Mucosa of rectum (tissue), 2 donors: ENCODE data around the gene ERG.

ENCODE experiments used
- H3K27ac ChIP-seq, 2 donors: one replicate each; pipeline ENCODE4 v1.7.0; 2013; ENCODE audit warnings: inconsistent platforms in 2 of 2, low read depth in 2 of 2, low read length in 2 of 2
- H3K27me3 ChIP-seq, 2 donors: one replicate each; pipeline ENCODE4 v1.7.0; 2013; ENCODE audit warnings: low read length in 2 of 2; ENCODE audit not compliant: control insufficient read depth in 2 of 2, insufficient read depth in 2 of 2
- H3K36me3 ChIP-seq, 2 donors: one replicate each; pipeline ENCODE4 v1.7.0; 2013; ENCODE audit warnings: low read length in 2 of 2; ENCODE audit not compliant: control insufficient read depth in 2 of 2, insufficient read depth in 2 of 2
- H3K4me1 ChIP-seq, 2 donors: one replicate each; pipeline ENCODE4 v1.7.0; 2013; ENCODE audit warnings: low read length in 2 of 2, mild to moderate bottlenecking in 1 of 2; ENCODE audit not compliant: control insufficient read depth in 2 of 2, insufficient read depth in 2 of 2
- H3K4me3 ChIP-seq, 2 donors: one replicate each; pipeline ENCODE4 v1.7.0; 2013; ENCODE audit warnings: low read length in 2 of 2
- H3K9ac ChIP-seq, 2 donors: one replicate each; pipeline ENCODE4 v1.7.0; 2013; ENCODE audit warnings: low read length in 2 of 2, low read depth in 1 of 2, mild to moderate bottlenecking in 1 of 2
- H3K9me3 ChIP-seq, 2 donors: one replicate each; pipeline ENCODE4 v1.7.0; 2013; ENCODE audit warnings: low read length in 2 of 2; ENCODE audit not compliant: control insufficient read depth in 2 of 2
- donor health status: healthy.
- donor health status: Normal muscosa, but diverticular disease.

ERG gene

DNA sequence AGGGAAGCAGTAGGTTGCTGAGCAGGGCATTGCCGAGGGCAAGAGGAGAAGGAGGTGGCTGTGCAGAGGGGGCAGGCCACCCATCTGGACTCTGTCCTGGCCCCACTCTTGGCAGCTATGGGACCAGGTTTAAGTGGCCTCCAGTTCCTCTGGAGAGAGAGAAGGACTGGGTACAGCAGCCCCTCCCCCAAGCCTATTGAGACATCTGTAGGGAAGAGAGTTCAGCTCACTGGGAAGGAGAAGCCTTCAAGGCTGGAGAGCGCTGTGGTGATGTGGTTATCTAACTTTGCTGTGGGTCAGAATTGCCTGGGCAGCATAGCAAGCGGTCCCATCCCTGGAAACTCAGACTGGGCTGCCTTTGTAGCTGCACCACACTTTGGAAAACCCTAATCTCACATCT is 147.6 kb downstream of the ERG start:
- peaks cover 0 to 2% of the 10 kb centered on the region in 2 donors for H3K4me1 ChIP-seq
- no peaks in the 10 kb centered on the region for H3K9me3 ChIP-seq
- H3K9ac ChIP-seq, result no peak overlapping the region
- H3K27me3 ChIP-seq, result peaks cover 0 to 14% of the 10 kb centered on the region in 2 donors
- H3K4me3 ChIP-seq, result no peak overlapping the region
- H3K36me3 ChIP-seq, result no peaks in the 10 kb centered on the region
- H3K27ac ChIP-seq, result no peak overlapping the region

DNA sequence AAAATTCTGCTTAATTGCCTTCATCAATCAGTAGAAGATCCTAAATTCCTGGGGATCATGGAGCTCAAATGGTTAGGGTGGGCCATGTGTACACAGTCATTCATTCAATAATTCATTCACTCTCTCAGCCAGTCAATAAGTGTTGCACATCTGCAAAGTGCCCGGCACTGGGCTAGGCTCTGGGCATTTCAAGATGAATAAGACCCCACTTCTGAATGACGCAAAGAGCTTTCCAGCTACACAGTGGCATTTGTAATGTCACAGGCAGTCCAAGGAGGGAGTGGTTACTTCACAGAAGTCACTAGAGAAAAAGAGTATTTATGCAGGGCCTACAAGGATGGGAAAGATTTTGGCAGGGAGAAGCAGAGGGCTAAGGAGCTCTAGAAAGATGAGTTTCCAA is 148.3 kb downstream of the ERG start:
- Histone ChIP-seq H3K9ac (no peak overlapping the region), H3K9me3 (no peaks in the 10 kb centered on the region), H3K4me1 (peaks cover 0 to 2% of the 10 kb centered on the region in 2 donors), H3K27ac (no peak overlapping the region), H3K27me3 (peaks cover 0 to 9% of the 10 kb centered on the region in 2 donors), H3K36me3 (no peaks in the 10 kb centered on the region), H3K4me3 (no peak overlapping the region)

DNA sequence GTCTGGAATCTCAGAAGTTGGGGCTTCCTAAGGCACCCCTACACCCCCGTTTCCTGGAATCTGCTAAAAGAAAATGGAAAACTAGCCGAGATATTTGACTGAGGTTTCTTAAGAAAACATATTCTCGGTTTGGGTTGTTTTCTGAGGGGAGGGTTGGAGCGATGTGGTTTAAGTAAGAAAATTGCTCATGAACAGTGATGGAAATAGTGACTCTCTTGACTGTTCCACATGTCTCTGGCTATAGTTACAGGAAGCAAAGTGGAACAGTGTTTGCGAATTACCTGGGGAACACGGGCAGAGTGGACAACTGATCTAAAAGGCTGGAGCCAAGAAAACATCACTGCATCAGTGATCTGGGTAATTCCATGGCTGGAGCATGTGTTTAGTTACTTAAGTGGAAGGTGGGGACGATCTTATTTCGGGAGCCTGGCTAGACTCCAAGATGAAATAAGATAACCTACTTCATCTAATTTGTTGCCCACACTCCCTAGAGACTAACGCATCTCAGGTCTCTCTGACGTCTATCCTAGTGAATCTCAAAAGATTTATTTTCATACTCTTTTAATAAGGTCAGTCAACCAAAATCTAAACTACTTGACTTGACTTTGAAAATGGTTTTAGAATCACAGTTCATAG is 149.0 kb downstream of the ERG start:
- H3K9ac ChIP-seq, result no peak overlapping the region
- no peak overlapping the region for H3K27ac ChIP-seq
- H3K9me3 ChIP-seq, result no peaks in the 10 kb centered on the region
- H3K4me3 ChIP-seq, result no peak overlapping the region
- no peaks in the 10 kb centered on the region for H3K36me3 ChIP-seq
- peaks cover 0 to 9% of the 10 kb centered on the region in 2 donors for H3K27me3 ChIP-seq
- H3K4me1 ChIP-seq, result peaks cover 0 to 2% of the 10 kb centered on the region in 2 donors

DNA sequence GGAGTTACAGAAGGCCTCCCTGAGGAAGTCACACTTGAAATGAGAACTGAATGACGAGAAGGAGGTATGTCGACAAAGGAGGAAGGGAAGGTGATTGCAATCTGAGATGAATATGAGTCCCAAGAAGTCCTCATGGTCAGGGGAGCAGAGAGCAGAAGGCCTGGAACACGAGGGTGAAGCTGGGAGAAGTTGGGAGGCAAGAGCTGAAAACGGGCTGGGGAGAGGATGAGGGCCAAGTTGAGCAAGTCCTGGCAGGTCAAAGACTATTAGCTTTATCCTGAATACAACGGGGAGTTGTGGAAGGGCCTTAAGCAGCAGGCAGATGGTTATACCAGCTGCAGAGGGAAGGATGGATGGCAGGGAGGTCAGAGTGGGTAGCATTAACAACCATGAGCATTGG is 152.0 kb downstream of the ERG start:
- H3K27me3 ChIP-seq, result peaks cover 0 to 5% of the 10 kb centered on the region in 2 donors
- H3K4me3 ChIP-seq, result no peak overlapping the region
- no peak overlapping the region for H3K9ac ChIP-seq
- H3K9me3 ChIP-seq, result no peaks in the 10 kb centered on the region
- H3K36me3 ChIP-seq, result no peaks in the 10 kb centered on the region
- no peaks in the 10 kb centered on the region for H3K4me1 ChIP-seq
- H3K27ac ChIP-seq, result no peak overlapping the region

DNA sequence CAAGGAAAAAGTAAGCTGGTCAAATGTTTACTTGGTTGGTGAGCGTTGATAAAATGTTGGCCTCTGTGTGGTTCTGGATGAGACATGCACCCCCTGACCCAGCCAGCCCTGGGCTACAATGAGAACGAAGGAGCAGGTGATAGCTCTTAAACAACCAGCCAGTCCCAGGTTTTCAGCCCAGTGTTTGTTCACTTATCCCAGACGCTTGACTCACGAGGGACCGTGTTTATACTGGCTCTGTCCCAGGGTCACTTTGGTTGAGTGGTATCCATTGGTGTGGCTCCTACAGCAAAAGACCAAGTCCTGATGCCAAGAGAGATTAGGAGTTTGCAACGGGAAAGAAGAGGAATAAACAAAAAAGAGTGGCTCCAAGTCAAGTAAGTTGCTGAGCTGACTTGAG is 154.6 kb downstream of the ERG start:
- peaks cover 0 to 4% of the 10 kb centered on the region in 2 donors for H3K27me3 ChIP-seq
- H3K27ac ChIP-seq, result no peak overlapping the region
- H3K4me3 ChIP-seq, result no peak overlapping the region
- no peaks in the 10 kb centered on the region for H3K4me1 ChIP-seq
- no peaks in the 10 kb centered on the region for H3K36me3 ChIP-seq
- no peaks in the 10 kb centered on the region for H3K9me3 ChIP-seq
- H3K9ac ChIP-seq, result no peak overlapping the region

DNA sequence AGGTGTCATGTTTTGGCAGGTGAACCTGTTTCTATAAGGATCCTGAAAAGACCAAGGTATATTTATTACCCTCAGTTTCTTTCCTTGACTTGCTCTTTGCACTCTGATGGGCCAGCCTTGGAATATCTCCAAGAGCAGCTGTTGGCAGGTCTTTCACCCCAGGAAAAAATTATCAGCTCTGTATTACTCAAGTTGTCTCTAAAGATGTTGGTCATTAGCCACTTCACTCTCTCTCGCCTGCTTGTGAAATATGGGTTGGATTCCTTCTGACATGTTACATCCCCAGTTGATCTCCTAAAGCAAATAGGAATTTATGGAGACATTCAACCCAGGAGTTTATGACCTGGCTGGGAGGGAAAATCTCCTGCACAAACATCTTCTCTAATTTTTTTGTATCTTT is 155.5 kb downstream of the ERG start:
- no peaks in the 10 kb centered on the region for H3K9me3 ChIP-seq
- no peak overlapping the region for H3K4me3 ChIP-seq
- no peak overlapping the region for H3K27ac ChIP-seq
- H3K4me1 ChIP-seq, result no peaks in the 10 kb centered on the region
- H3K9ac ChIP-seq, result no peak overlapping the region
- H3K27me3 ChIP-seq, result peaks cover 0 to 4% of the 10 kb centered on the region in 2 donors
- no peaks in the 10 kb centered on the region for H3K36me3 ChIP-seq

DNA sequence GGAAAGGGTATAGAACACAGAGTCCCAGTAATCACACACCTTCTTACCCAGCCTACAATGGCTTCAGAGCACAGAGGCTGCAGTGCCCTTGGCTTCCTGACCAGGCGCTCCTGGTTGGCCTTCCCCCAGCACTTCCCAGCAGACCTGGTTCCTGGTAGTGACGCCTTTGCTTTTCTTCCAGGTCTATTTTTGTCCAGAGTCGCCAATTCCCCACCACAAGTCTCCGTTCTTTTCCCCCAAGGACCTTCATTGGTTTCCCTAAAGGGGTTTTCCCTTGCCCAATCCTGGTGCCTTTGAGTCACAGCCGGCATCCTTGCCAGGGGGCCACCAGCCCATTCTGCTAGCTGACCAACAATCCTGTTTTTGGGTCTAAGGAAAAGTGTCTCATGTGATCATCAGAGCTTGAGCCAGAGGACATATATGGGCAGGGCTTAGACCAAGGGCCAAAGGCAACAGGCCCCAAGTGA is 156.7 kb downstream of the ERG start:
- no peaks in the 10 kb centered on the region for H3K9me3 ChIP-seq
- H3K4me3 ChIP-seq, result no peak overlapping the region
- H3K9ac ChIP-seq, result no peak overlapping the region
- no peaks in the 10 kb centered on the region for H3K36me3 ChIP-seq
- H3K27me3 ChIP-seq, result no peaks in the 10 kb centered on the region
- no peak overlapping the region for H3K27ac ChIP-seq
- no peaks in the 10 kb centered on the region for H3K4me1 ChIP-seq

DNA sequence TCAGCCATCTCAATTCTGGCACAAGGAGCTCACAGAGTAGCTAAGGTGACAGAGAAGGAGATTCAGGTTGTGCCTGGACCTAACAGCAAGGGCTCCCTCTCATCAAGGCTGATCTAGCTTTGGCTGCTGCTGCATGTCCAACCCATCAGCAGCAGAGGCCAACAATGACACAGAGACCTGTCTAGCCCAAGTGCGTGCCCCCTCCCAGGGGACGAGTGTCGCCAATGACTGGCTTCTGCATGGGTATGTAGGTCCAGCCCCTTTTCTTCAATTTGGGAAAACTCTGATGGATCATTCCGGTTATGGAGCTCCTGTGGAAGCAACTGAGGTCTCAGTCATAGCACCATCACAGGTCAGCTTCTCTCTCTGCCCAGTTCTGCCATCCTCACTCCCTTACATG is 158.1 kb downstream of the ERG start:
- Histone ChIP-seq H3K9me3 (no peaks in the 10 kb centered on the region), H3K4me1 (no peaks in the 10 kb centered on the region), H3K27me3 (no peaks in the 10 kb centered on the region), H3K9ac (no peak overlapping the region), H3K27ac (no peak overlapping the region), H3K36me3 (no peaks in the 10 kb centered on the region), H3K4me3 (no peak overlapping the region)

DNA sequence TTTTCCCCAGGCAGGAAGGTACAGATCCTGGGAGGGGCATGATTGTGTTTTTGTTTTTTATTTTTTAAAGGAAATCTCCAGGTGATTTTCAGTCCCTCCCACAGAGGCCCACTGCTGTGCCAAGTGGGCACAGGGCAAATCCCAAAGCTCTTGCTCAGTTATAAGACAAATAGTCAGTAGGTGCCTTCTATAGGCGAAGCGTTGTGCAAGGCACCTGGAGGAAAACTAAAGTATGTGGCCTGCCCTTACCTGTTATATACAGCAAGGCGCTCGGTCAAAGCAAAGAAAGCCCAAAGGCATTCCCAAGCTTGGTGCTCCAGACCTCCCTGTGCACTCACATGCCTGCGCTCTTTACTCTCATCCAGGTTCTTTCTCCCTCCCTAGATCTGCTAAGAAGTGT is 160.5 kb downstream of the ERG start:
- H3K27ac ChIP-seq, result no peak overlapping the region
- H3K9me3 ChIP-seq, result no peaks in the 10 kb centered on the region
- H3K9ac ChIP-seq, result no peak overlapping the region
- H3K36me3 ChIP-seq, result no peaks in the 10 kb centered on the region
- H3K4me1 ChIP-seq, result no peaks in the 10 kb centered on the region
- no peaks in the 10 kb centered on the region for H3K27me3 ChIP-seq
- H3K4me3 ChIP-seq, result no peak overlapping the region

DNA sequence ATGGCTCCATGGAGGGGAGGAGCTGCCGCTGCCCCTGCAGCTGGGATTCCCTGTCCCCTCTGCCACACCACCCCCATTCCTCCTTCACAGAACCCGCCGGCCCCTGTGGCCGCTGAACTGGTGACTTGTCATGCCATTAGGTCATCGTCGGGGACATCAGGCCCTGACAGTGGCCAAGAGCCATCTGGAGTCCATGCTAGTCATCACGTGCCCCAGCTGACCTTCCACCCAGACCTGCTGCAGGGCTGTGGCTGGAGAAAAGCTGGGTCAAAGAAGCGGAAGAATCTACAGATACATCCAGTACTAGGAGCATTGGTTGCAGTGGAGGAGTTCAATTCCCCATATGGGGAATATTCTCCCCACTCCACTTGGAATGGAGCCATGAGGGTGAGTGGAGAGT is 163.4 kb downstream of the ERG start:
- no peak overlapping the region for H3K4me3 ChIP-seq
- no peaks in the 10 kb centered on the region for H3K27me3 ChIP-seq
- no peaks in the 10 kb centered on the region for H3K36me3 ChIP-seq

More for the DNA sequence above, 163.4 kb downstream of the ERG start:
- no peak overlapping the region for H3K27ac ChIP-seq
- H3K9ac ChIP-seq, result no peak overlapping the region
- no peaks in the 10 kb centered on the region for H3K4me1 ChIP-seq
- H3K9me3 ChIP-seq, result no peaks in the 10 kb centered on the region
